GM21786 (cell line): ENCODE measurements around the gene AFAP1.

Experiments used
- ATAC-seq: cut with Tn5 transposase; IDR thresholded peaks from one replicate; pipeline ENCODE4 v1.9.1; 2021; ENCODE audit not compliant: unreplicated experiment

Gene AFAP1

DNA sequence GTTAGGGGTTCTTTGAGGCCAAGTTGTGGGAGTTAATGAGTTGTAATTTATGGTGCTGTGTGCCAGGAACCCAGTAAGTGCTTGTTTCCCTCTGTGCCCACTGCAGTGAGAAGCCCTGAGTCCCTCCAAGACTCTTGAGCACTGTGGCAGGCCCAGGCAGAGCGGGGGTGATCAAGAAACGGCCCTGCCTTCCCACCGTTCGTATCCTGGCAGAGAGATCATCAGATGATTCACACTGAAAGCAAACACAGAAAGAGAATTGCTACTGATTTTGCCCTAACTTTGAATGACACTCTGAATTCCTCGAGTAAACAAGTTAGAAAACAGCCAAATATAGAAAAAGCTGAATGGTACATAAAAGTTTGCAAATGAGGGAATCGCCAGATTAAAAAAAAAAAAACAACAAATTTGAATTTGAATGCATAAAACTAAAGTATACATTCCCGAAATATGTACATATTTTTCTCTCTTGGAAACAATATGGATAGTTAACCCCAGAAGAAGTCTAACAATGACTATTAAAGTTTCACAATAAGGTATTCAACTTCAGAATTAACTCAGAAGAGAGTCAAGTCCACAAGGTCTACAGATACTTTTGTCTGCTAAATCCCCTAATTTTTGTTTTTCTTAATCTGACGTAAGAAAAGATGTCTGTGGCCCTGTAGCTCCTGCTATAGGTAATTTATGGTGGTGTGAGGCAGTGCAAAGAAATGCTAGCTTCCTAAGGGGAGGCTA, 71.8 kb downstream of the AFAP1 start:
- no peak for ATAC-seq

- ATAC-seq = no peak
Observed at GRCh38 chr4:7867191-7867590, 72.5 kb downstream of the AFAP1 start.

GRCh38 chr4:7865533-7865932, 74.1 kb downstream of the AFAP1 start:
- ATAC-seq = no peak

- ATAC-seq = no peak
Observed at GRCh38 chr4:7864685-7865084, 75.0 kb downstream of the AFAP1 start.

DNA sequence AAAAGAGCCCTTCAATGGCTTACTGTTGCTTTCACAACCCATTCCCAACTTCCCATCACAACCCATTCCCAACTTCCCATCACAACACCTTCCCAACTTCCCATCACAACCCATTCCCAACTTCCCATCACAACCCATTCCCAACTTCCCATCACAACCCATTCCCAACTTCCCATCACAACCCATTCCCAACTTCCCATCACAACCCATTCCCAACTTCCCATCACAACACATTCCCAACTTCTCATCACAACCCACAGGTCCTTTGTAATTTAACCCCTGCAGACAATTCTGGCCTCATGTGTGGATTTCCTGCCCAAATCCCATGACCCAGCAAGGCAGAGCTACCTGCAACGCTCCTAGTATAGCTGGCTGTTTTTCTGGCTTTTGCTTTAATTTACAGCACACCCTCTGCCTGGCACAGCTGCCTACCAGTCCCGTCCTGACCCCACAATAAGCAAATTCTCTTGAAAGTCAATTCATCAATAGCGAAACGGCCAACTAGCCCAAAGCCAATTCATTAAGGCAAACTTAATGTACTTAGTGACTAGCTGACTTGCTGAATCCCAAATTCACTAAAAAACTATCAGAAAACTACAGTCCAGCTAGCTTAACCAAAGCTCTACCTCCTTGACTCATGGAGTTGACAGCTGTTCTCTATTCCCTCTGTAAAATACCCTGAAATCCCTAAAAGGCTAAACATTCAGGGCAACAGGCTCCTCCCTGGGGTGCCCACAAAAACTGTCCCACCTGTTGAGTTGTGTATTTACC, 75.6 kb downstream of the AFAP1 start:
- no peak for ATAC-seq

GRCh38 chr4:7862561-7863192, 77.0 kb downstream of the AFAP1 start:
- no peak for ATAC-seq

DNA sequence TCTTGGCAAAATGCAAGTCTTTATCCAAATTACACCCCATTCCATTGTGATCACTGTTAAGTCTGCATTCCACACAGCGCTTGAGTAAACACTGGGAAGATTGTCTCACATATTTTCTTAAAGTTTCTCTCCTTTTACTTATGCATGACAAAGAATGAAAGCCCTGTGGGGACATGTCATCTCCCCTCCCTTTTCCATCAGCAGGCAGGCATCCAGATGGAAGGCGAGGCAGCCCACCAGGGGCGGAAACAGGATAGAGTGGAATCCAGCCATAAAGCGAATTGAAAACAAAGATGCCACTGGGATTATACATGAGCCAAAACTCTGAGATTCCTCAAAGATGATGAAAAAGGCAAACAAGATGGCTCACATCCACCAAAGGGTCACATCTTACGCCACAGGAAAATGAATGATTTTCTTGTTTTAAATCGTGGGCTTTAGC, 78.2 kb downstream of the AFAP1 start:
- ATAC-seq = no peak

DNA sequence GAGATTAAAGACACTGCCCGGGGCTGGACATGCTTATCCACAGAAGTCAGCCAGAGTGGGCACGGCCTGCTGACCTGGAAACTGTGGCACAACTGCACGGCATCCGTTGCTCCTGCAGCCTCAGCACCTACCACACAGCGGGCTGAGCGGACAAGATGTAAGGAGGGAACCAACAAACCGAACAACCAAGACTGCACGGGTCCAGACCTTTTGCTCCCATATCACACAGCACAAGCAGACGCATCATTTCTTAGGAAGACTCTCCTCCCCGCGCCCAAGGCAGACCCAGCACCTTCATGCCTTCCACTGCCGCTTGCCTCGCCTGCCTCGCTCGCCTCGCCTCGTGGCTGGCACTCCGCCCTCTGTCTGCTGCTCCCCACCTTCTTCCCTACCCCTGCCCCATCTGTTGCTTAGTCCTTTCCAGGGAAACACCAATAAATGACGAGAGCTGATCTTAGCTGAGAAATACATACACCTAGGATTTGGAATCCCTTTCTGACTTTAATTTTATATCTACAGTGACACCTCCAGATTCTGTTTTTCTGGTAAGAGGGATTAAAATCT, 79.0 kb downstream of the AFAP1 start:
- no peak for ATAC-seq

DNA sequence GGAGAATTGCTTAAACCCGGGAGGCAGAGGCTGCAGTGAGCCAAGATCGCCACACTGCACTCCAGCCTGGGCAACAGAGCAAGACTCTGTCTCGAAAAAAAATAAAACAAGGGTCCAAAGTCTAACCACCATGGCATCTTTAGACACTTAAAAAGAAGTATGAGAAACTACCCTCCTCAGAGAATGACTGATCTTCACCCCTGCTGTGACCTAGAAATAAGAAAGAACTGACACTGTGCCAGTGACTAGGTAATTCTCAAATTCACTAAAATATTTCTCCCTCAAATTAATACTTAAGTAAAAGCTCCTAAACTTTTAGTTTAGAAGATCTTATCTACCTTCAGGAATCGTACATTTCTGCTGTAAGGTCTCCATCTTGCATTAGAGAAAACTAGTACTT, 80.3 kb downstream of the AFAP1 start:
- no peak for ATAC-seq

DNA sequence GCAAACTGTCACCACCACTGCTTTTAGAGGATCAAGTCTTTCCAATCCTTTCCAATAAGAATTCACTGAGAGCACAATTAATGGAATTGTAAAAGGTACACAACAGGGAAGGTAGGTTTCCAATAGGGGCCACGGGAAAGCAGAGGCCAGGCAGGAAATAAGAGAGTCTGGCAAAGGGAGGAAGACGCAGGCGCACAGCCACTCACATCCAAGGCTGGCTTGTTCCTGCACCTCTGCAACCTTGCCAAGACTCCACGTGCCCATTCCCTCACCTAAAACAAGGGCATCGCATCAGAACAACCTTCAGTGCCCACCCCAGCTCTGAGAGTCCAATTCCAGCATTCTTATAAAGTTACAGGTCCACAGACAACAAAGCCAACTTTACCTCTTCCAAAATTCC, 81.2 kb downstream of the AFAP1 start:
- ATAC-seq = no peak

DNA sequence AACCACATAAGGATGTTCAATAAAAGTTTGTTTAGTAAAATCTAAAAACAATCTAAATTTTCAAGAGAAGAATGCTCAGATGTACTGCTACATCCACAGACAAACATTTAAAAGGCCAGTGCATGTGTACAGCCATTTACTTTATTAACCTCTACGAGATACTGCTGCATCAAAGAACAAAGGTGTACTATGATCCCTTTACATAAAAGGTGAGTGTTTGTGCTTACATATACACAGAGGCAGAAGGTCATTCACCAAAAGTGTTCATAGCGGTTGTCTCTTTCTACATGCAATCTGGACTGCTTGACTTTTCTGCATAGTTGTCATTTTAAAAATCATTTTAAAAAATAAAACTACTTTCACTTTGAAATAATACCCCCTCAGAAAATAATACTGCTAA, 81.7 kb downstream of the AFAP1 start:
- ATAC-seq = no peak

DNA sequence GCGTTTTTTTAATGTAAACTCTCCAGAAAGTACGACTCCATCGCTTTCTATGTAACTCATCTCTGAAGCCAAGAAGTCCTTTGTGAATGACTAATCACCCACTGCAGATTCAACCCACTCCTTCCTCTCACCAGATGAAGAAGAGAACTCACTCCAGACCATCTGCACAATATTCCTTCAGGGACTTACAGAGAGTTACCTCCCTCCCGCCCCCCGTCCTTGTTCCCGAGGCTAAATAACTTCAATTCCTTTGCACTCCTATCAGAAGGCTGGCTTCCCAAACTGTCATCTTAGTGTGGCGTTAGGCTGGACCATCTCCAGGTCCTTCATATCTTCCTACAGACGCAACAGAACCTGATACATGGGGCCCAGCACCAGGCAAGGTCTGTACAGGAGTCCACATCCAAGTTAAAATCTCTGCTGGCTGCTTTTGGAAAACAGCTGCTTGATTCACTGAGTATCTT, 82.4 kb downstream of the AFAP1 start:
- ATAC-seq = no peak

DNA sequence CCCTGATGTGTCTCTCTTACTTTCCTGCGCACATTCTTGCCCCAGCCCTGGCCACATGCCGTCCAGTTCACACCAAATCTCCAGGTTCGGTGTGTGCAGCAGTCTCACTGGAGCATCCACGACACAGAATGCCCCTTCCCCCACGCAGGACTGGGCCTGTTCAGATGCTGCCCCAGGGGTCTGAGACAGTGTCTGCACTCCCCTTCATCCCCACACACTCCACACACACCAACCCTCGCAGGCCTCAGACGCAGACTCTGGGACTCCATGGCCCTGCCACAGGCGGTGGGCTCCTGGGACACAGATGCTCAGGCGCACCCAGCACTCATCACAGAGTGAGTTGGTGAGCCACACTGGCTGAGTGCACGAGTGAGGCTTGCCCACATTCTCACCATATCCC, 83.9 kb downstream of the AFAP1 start:
- ATAC-seq = no peak

- no peak for ATAC-seq
Observed at GRCh38 chr4:7854697-7855370, 84.8 kb downstream of the AFAP1 start.

DNA sequence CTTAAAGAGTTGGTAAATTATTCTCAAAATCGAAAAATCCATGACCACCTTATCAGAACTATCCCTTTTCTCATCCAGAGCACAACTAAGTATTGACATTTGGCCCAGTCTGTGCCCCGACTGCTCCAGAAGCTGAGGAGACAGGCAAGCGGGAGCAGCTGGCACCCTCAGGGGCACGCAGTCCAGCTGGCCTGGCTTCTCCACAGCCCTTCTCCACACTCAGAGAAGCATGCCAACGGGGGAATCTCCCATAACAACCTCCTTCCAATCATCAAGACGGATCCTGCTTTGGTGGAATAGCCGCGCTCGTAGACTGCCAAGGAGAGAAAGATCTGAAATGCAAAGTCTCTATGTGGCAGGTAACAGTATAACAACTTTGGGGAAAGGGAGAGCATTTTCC, 85.4 kb downstream of the AFAP1 start:
- no peak for ATAC-seq

- no peak for ATAC-seq
Observed at GRCh38 chr4:7853271-7853670, 86.4 kb downstream of the AFAP1 start.

- ATAC-seq = no peak
Observed at GRCh38 chr4:7852568-7853185, 87.0 kb downstream of the AFAP1 start.

DNA sequence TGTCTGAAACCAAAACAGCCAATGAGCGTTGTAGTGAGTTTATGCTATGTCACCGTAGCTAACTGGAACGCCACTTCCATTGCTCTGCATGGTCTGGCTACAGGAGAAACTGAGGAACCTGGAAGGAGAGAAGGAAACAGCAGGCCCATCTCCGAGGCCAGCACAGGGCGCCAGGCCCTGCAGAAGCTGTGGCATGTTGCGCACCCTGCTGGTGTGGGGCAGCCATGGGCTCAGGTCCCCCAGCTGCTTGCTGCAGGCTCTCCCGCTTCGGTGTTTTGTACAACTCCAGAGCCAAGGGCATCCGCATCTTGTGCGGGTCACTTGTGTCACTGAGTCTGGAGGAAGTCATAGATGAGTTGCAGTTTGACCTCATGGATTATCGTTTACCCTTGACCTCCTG, 89.2 kb downstream of the AFAP1 start:
- no peak for ATAC-seq

DNA sequence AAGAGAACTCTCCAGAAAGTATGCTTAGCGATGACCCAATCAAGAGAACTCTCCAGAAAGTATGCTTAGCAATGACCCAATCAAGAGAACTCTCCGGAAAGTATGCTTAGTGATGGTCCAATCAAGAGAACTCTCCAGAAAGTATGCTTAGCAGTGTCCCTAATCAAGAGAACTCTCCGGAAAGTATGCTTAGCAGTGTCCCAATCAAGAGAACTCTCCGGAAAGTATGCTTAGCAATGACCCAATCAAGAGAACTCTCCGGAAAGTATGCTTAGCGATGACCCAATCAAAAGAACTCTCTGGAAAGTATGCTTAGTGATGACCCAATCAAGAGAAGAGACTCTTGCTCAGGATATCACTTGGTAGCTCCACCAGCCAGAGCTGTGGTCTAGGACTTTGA, 92.5 kb downstream of the AFAP1 start:
- no peak for ATAC-seq

GRCh38 chr4:7845493-7846128, 94.0 kb downstream of the AFAP1 start:
- ATAC-seq = no peak
